DND-41 (cell line): Measurements from ENCODE around the gene PHLDB3.

Source experiments
- ATAC-seq: fragments of 200-7000 bp; cut with Tn5 transposase; 3 replicates; pipeline ENCODE4 v1.9.1; 2021; ENCODE audit warnings: low read depth; ENCODE audit not compliant: insufficient read depth
- DNase-seq: peaks from one replicate; pipeline ENCODE4 v3.0.0-alpha.2; 2020
- H2AFZ ChIP-seq: 2 replicates; pipeline ENCODE4 v1.6.0; 2012; ENCODE audit warnings: low read depth, low read length
- H3K27ac ChIP-seq: 2 replicates; pipeline ENCODE4 v1.5.1; 2012; ENCODE audit warnings: low read length, inconsistent platforms
- H3K27me3 ChIP-seq: fragments of 200-600 bp; sonication (generic); 2 replicates; pipeline ENCODE4 v1.6.0; 2012; ENCODE audit warnings: low read length, mild to moderate bottlenecking, inconsistent platforms; ENCODE audit not compliant: insufficient read depth, poor library complexity
- H3K36me3 ChIP-seq: 2 replicates; pipeline ENCODE4 v1.5.1; 2012; ENCODE audit warnings: low read length, inconsistent platforms; ENCODE audit not compliant: insufficient read depth
- H3K4me1 ChIP-seq: 2 replicates; pipeline ENCODE4 v1.5.1; 2012; ENCODE audit warnings: mild to moderate bottlenecking, low read length; ENCODE audit not compliant: insufficient read depth
- H3K4me2 ChIP-seq: 2 replicates; pipeline ENCODE4 v1.6.0; 2012; ENCODE audit warnings: mild to moderate bottlenecking, moderate library complexity, low read length, inconsistent platforms; ENCODE audit not compliant: insufficient read depth
- H3K4me3 ChIP-seq, 2 experiments: fragments of 200-600 bp in 1 of 2; shearing (Covaris generic) in 1 of 2; 2 replicates each; pipeline ENCODE4 v1.5.1; 2012 to 2016; ENCODE audit warnings: inconsistent platforms in 2 of 2, low read length in 2 of 2, mild to moderate bottlenecking in 2 of 2, low read depth in 1 of 2, moderate library complexity in 1 of 2
- H3K79me2 ChIP-seq: 2 replicates; pipeline ENCODE4 v1.6.0; 2012; ENCODE audit warnings: low read length, inconsistent platforms; ENCODE audit not compliant: insufficient read depth
- H3K9ac ChIP-seq: 2 replicates; pipeline ENCODE4 v1.6.0; 2012; ENCODE audit warnings: low read depth, mild to moderate bottlenecking, inconsistent platforms, low read length, moderate library complexity
- H3K9me3 ChIP-seq: 2 replicates; pipeline ENCODE4 v1.5.1; 2012; ENCODE audit warnings: low read length, moderate library complexity, mild to moderate bottlenecking, inconsistent platforms; ENCODE audit not compliant: insufficient read depth, severe bottlenecking
- H4K20me1 ChIP-seq: 2 replicates; pipeline ENCODE4 v1.6.0; 2012; ENCODE audit warnings: low read length; ENCODE audit not compliant: insufficient read depth
- CTCF ChIP-seq: IDR thresholded peaks from 2 replicates; pipeline ENCODE4 v1.5.1; 2012; ENCODE audit warnings: borderline replicate concordance, low read length, moderate library complexity, mild to moderate bottlenecking; ENCODE audit not compliant: poor library complexity, severe bottlenecking; ENCODE audit errors: extremely low read depth
- EZH2 ChIP-seq: IDR thresholded peaks from 3 replicates; pipeline ENCODE4 v1.6.1; 2012; ENCODE audit warnings: borderline replicate concordance, low read depth, mild to moderate bottlenecking, moderate library complexity, low read length, inconsistent platforms; ENCODE audit not compliant: severe bottlenecking

PHLDB3 gene

GRCh38 chr19:43467276-43467675 is 37.3 kb downstream of the PHLDB3 start:
- no peak overlapping the region for H3K27ac ChIP-seq
- no peak for DNase-seq
- H3K4me2 ChIP-seq: no peak overlapping the region
- H3K4me1 ChIP-seq: peaks cover 28% of the 10 kb centered on the region
- no peaks in the 10 kb centered on the region for H3K36me3 ChIP-seq
- no peak overlapping the region for H3K4me3 ChIP-seq
- H3K9me3 ChIP-seq: no peaks in the 10 kb centered on the region
- ATAC-seq: no peak
- no peaks in the 10 kb centered on the region for H3K27me3 ChIP-seq
- H4K20me1 ChIP-seq: no peaks in the 10 kb centered on the region
- no peak overlapping the region for H2AFZ ChIP-seq
- H3K9ac ChIP-seq: no peak overlapping the region
- no peaks in the 10 kb centered on the region for H3K79me2 ChIP-seq
- TF ChIP-seq CTCF (no peak), EZH2 (no peak)

GRCh38 chr19:43466793-43467192 is 37.8 kb downstream of the PHLDB3 start:
- H3K4me1 ChIP-seq: peaks cover 28% of the 10 kb centered on the region
- H3K27ac ChIP-seq: no peak overlapping the region
- no peak for TF ChIP-seq EZH2
- no peak for TF ChIP-seq CTCF
- H3K4me2 ChIP-seq: no peak overlapping the region
- H3K4me3 ChIP-seq: no peak overlapping the region
- H3K9ac ChIP-seq: no peak overlapping the region
- ATAC-seq (no peak), DNase-seq (no peak)
- H3K36me3 ChIP-seq: no peaks in the 10 kb centered on the region
- no peak overlapping the region for H2AFZ ChIP-seq
- H3K27me3 ChIP-seq: no peaks in the 10 kb centered on the region
- H3K79me2 ChIP-seq: no peaks in the 10 kb centered on the region
- no peaks in the 10 kb centered on the region for H4K20me1 ChIP-seq
- no peaks in the 10 kb centered on the region for H3K9me3 ChIP-seq

DNA sequence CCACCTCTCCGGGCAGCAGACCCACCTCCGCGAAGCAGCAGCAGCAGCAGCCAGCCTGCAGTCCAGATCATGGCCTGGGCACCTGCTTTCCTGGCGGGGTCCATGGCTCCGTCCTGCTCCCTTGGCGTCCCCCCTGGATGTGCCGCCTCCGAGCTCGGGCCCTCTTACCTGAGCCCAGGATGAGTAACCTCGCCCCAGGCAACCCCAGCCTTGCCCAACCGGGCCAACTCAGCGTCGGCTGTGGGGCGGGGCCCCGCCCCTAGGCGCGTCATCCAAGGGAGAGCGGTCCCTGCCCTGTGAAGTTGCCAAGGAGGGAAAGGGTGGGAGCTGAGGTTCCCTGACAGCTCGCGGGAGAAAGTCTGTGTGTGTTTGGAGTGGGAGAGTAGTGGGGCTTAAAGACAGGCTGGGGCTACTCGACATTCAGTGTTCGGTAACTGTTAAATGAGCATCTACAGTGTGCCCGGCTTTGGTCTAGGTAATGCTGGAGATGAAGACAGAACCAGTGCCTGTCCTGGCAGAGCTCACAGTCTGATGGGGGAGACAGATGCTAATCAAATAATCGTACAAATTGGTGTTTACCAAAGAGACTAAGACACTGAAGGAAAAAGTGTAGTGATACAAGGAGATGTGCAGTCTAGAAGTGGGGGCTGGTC is 39.0 kb downstream of the PHLDB3 start, which contains the start of gene LYPD3:
Gene LYPD3 (minus strand): TSS at position 141 of the 653 bp plus-strand sequence. CDS start 37 bp downstream, at position 104.
- Histone ChIP-seq H3K4me1 (peaks cover 28% of the 10 kb centered on the region), H3K36me3 (no peaks in the 10 kb centered on the region), H4K20me1 (no peaks in the 10 kb centered on the region), H2AFZ (peak within 1 kb of the TSS; percentile 74), H3K4me2 (peak within 1 kb of the TSS; percentile 75), H3K9ac (peak within 1 kb of the TSS; percentile 48; the same call in 1 of the 2 replicates), H3K27me3 (no peaks in the 10 kb centered on the region), H3K27ac (no peak within 1 kb of the TSS), H3K9me3 (no peaks in the 10 kb centered on the region), H3K79me2 (no peaks in the 10 kb centered on the region), H3K4me3 (peak within 1 kb of the TSS in 1 of 2 experiments; percentile 56; a peak in 2 of 4 replicates)
- DNase-seq: no peak
- TF ChIP-seq EZH2 (no peak), CTCF (no peak)
- ATAC-seq: no peak
